Neural cell (in vitro differentiated cells): Measurements from ENCODE around the gene SORD. TPM values are rescaled to one million over a fixed set of nuclear protein-coding genes. Genes with fewer than 3 reads are reported as not detected.
A peak's percentile ranks its signal among the peaks of the same experiment; 100 is the strongest.

Experiments
- H2AFZ ChIP-seq: fragments of 200-600, 300-800 bp; sonication (generic), shearing (Covaris generic); 2 replicates; pipeline ENCODE4 v1.6.0; 2014; ENCODE audit warnings: low read depth, mild to moderate bottlenecking, antibody characterized with exemption, low read length, moderate library complexity
- H3F3A ChIP-seq: fragments of 200-600 bp; shearing (Covaris generic); 2 replicates; pipeline ENCODE4 v1.6.1; 2016; ENCODE audit warnings: mild to moderate bottlenecking, moderate library complexity, mixed read lengths, antibody characterized with exemption, low read length; ENCODE audit not compliant: insufficient read depth, poor library complexity, severe bottlenecking
- H3K27ac ChIP-seq: fragments of 200-600, 300-800 bp; sonication (generic), shearing (Covaris generic); 2 replicates; pipeline ENCODE4 v1.5.1; 2014; ENCODE audit warnings: mild to moderate bottlenecking, low read length, moderate library complexity
- H3K27me3 ChIP-seq: fragments of 300-800, 200-600 bp; sonication (generic), shearing (Covaris generic); 2 replicates; pipeline ENCODE4 v1.6.0; 2014; ENCODE audit warnings: mild to moderate bottlenecking, low read depth, low read length, moderate library complexity; ENCODE audit not compliant: insufficient read depth
- H3K36me3 ChIP-seq: fragments of 300-800, 200-600 bp; sonication (generic), shearing (Covaris generic); 2 replicates; pipeline ENCODE4 v1.5.1; 2014; ENCODE audit warnings: mild to moderate bottlenecking, antibody characterized with exemption, low read length, moderate library complexity; ENCODE audit not compliant: insufficient read depth
- H3K4me2 ChIP-seq: fragments of 300-800, 200-600 bp; sonication (generic), shearing (Covaris generic); 2 replicates; pipeline ENCODE4 v1.6.0; 2014; ENCODE audit warnings: mild to moderate bottlenecking, low read length
- H3K4me3 ChIP-seq: fragments of 300-800, 200-600 bp; sonication (generic), shearing (Covaris generic); 2 replicates; pipeline ENCODE4 v1.5.1; 2014; ENCODE audit warnings: mild to moderate bottlenecking, low read length, moderate library complexity
- H3K79me2 ChIP-seq: fragments of 200-600 bp; shearing (Covaris generic); replicated peaks from 2 replicates; pipeline ENCODE4 v1.6.0; 2014; ENCODE audit warnings: mild to moderate bottlenecking, low read length, moderate library complexity; ENCODE audit not compliant: insufficient read depth
- H3K9ac ChIP-seq: fragments of 300-800, 200-600 bp; sonication (generic), shearing (Covaris generic); 2 replicates; pipeline ENCODE4 v1.6.1; 2016; ENCODE audit warnings: mild to moderate bottlenecking, low read length, mixed read lengths
- H3K9me2 ChIP-seq: fragments of 200-600 bp; shearing (Covaris generic); 2 replicates; pipeline ENCODE4 v1.6.1; 2016; ENCODE audit warnings: mild to moderate bottlenecking, low read length, mixed read lengths; ENCODE audit not compliant: insufficient read depth
- H3K9me3 ChIP-seq: fragments of 200-600, 300-800 bp; sonication (generic), shearing (Covaris generic); 2 replicates; pipeline ENCODE4 v1.6.1; 2016; ENCODE audit warnings: mild to moderate bottlenecking, mixed run types, low read length, moderate library complexity, mixed read lengths
- H4K20me1 ChIP-seq: fragments of 200-600 bp; shearing (Covaris generic); 2 replicates; pipeline ENCODE4 v1.6.1; 2016; ENCODE audit warnings: mild to moderate bottlenecking, mixed run types; ENCODE audit not compliant: insufficient read depth
- EP300 ChIP-seq: fragments of 450-650 bp; conservative IDR thresholded peaks from 2 replicates; pipeline ENCODE4 v1.6.1; 2014; ENCODE audit warnings: antibody characterized with exemption, mild to moderate bottlenecking, moderate library complexity; ENCODE audit not compliant: poor library complexity, severe bottlenecking
- EZH2 ChIP-seq: fragments of 200-600, 300-800 bp; shearing (Covaris generic), sonication (generic); IDR thresholded peaks from 2 replicates; pipeline ENCODE4 v1.6.1; 2014; ENCODE audit warnings: antibody characterized with exemption, low read length, borderline replicate concordance, mild to moderate bottlenecking; ENCODE audit not compliant: insufficient read depth, poor library complexity, severe bottlenecking
- MXI1 ChIP-seq: fragments of 450-650 bp; conservative IDR thresholded peaks from 2 replicates; pipeline ENCODE4 v1.6.1; 2014; ENCODE audit warnings: antibody characterized with exemption, mild to moderate bottlenecking; ENCODE audit not compliant: poor library complexity, severe bottlenecking
- POLR2AphosphoS5 ChIP-seq: IDR thresholded peaks from 2 replicates; pipeline ENCODE4 v1.6.1; 2012
- RAD21 ChIP-seq: fragments of 450-650 bp; conservative IDR thresholded peaks from 2 replicates; pipeline ENCODE4 v1.6.1; 2014; ENCODE audit warnings: antibody characterized with exemption, mild to moderate bottlenecking, moderate library complexity
- SMC3 ChIP-seq: fragments of 450-650 bp; conservative IDR thresholded peaks from 2 replicates; pipeline ENCODE4 v1.6.1; 2014; ENCODE audit warnings: antibody characterized with exemption, mild to moderate bottlenecking, moderate library complexity; ENCODE audit not compliant: poor library complexity
- TAF1 ChIP-seq: IDR thresholded peaks from 2 replicates; pipeline ENCODE4 v1.6.1; 2012; ENCODE audit warnings: low read depth
- polyA plus RNA-seq: library from polyadenylated mRNA; depleted of rRNA; stranded (reverse); fragments of >200 nt; gene quantifications from 2 replicates; pipeline ENCODE4 v1.2.3, GENCODE V29; 2014
- TF ChIP-seq, protein P1 (sequence below): IDR thresholded peaks from 2 replicates; pipeline ENCODE4 v1.6.1; 2012; ENCODE audit warnings: borderline replicate concordance
- TF ChIP-seq, protein P2 (sequence below): fragments of 450-650 bp; IDR thresholded peaks from 2 replicates; pipeline ENCODE4 v1.5.1; 2014; ENCODE audit warnings: antibody characterized with exemption, mild to moderate bottlenecking, moderate library complexity; ENCODE audit not compliant: poor library complexity, severe bottlenecking

Gene SORD
- polyA plus RNA-seq, 1 donor from 2014 or later = 17.7 TPM

DNA sequence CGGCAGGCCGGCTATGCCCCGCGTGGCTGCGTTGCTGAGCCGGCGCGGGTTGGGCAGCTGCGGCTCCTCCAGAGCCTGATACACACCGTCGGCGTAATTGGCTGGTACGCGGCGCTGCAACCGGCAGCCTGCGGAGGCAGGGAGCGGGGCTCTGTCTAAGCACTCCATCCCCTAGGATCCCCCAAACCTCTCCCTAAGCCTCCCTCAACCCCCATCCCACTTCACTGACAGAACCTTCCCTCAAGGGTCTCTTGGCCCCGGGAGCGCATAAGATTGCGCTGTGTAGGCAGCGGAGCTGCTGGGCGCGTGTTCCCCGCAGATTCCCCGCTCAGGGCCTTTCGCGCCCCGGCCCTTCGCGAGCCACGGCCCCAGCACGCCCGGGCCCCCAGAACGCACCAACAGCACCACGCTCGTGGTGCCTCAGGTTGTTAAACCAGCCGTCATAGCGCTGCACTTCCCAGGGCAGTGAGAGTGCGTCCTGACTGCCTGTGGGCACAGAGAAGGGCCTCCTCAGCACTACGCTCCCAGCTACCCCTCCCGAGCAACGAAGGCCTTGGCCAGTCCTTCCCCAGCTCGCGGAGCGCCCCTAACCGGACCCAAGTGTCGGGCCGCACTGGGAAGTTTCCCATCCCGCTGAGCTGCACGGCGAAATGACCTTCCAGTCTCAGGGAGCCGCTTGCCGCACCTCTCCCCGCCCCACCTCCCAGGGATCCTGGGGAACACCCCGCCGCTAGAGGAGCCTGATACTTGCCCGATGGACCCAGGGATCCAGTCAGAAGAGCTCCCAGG is 89.8 kb downstream of the SORD start:
- H3K4me2 ChIP-seq = peak overlapping the region; percentile 19
- no peak overlapping the region for H3K27ac ChIP-seq
- peak; percentile 81 for TF ChIP-seq EZH2
- TF ChIP-seq SMC3 = no peak
- H3K9ac ChIP-seq = no peak overlapping the region
- H3K36me3 ChIP-seq = no peaks in the 10 kb centered on the region
- no peak overlapping the region for H2AFZ ChIP-seq
- H4K20me1 ChIP-seq = no peaks in the 10 kb centered on the region
- no peaks in the 10 kb centered on the region for H3K9me3 ChIP-seq
- H3K4me3 ChIP-seq = peak overlapping the region; percentile 60
- peaks cover 88% of the 10 kb centered on the region for H3K27me3 ChIP-seq
- H3F3A ChIP-seq = no peaks in the 10 kb centered on the region
- H3K9me2 ChIP-seq = no peaks in the 10 kb centered on the region
- H3K79me2 ChIP-seq = no peaks in the 10 kb centered on the region

DNA sequence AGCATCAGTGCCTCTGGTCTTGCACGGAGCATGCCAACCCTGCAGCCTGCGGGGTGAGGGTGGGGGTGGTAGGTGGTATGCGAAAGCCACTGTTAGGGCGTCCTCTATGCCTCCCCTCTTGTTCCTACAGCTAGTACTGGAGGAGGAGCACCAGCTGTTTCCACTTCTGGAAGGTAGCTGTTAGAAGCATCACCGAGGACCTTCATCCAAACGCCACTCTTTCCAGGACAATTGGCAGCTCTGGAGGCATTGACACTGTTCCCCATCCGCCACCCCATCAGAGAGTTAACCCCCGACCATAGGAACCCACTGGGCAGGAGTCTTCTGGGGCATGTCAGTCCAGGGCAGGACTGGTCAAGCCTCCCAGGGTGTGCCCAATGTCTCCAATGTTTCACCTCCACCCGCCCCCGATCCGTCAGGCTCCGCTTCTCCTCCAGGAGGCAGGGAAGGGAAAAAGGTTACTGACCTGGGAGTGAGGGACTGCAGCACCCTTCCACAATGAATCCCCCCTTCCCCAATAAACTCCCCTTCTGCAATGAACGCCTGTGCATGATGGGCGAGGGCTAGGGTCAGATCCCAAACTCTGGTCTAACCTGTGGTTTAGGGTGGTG is 90.5 kb downstream of the SORD start:
- H3K4me2 ChIP-seq = no peak overlapping the region
- H4K20me1 ChIP-seq = no peaks in the 10 kb centered on the region
- peak overlapping the region; percentile 60 for H3K4me3 ChIP-seq
- H3K36me3 ChIP-seq = no peaks in the 10 kb centered on the region
- TF ChIP-seq, protein P1, sequence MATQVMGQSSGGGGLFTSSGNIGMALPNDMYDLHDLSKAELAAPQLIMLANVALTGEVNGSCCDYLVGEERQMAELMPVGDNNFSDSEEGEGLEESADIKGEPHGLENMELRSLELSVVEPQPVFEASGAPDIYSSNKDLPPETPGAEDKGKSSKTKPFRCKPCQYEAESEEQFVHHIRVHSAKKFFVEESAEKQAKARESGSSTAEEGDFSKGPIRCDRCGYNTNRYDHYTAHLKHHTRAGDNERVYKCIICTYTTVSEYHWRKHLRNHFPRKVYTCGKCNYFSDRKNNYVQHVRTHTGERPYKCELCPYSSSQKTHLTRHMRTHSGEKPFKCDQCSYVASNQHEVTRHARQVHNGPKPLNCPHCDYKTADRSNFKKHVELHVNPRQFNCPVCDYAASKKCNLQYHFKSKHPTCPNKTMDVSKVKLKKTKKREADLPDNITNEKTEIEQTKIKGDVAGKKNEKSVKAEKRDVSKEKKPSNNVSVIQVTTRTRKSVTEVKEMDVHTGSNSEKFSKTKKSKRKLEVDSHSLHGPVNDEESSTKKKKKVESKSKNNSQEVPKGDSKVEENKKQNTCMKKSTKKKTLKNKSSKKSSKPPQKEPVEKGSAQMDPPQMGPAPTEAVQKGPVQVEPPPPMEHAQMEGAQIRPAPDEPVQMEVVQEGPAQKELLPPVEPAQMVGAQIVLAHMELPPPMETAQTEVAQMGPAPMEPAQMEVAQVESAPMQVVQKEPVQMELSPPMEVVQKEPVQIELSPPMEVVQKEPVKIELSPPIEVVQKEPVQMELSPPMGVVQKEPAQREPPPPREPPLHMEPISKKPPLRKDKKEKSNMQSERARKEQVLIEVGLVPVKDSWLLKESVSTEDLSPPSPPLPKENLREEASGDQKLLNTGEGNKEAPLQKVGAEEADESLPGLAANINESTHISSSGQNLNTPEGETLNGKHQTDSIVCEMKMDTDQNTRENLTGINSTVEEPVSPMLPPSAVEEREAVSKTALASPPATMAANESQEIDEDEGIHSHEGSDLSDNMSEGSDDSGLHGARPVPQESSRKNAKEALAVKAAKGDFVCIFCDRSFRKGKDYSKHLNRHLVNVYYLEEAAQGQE = no peak
- TF ChIP-seq EZH2 (peak; percentile 23), MXI1 (no peak), TAF1 (no peak), SMC3 (no peak), EP300 (no peak), RAD21 (no peak), POLR2AphosphoS5 (no peak)
- TF ChIP-seq, protein P2, sequence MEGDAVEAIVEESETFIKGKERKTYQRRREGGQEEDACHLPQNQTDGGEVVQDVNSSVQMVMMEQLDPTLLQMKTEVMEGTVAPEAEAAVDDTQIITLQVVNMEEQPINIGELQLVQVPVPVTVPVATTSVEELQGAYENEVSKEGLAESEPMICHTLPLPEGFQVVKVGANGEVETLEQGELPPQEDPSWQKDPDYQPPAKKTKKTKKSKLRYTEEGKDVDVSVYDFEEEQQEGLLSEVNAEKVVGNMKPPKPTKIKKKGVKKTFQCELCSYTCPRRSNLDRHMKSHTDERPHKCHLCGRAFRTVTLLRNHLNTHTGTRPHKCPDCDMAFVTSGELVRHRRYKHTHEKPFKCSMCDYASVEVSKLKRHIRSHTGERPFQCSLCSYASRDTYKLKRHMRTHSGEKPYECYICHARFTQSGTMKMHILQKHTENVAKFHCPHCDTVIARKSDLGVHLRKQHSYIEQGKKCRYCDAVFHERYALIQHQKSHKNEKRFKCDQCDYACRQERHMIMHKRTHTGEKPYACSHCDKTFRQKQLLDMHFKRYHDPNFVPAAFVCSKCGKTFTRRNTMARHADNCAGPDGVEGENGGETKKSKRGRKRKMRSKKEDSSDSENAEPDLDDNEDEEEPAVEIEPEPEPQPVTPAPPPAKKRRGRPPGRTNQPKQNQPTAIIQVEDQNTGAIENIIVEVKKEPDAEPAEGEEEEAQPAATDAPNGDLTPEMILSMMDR = peak; percentile 7
- no peaks in the 10 kb centered on the region for H3K9me2 ChIP-seq
- H2AFZ ChIP-seq = no peak overlapping the region
- peaks cover 92% of the 10 kb centered on the region for H3K27me3 ChIP-seq
- H3K79me2 ChIP-seq = no peaks in the 10 kb centered on the region
- no peak overlapping the region for H3K27ac ChIP-seq
- H3F3A ChIP-seq = no peaks in the 10 kb centered on the region
- H3K9me3 ChIP-seq = no peaks in the 10 kb centered on the region
- H3K9ac ChIP-seq = no peak overlapping the region
